Loucy (cell line): Measurements from ENCODE around the gene DTX1.

Source experiments
- CTCF ChIP-seq: fragments of 200-600 bp; sonication (generic); conservative IDR thresholded peaks from 2 replicates; pipeline ENCODE4 v1.5.1; 2014; ENCODE audit warnings: mild to moderate bottlenecking, antibody characterized with exemption, low read length
- EZH2phosphoT487 ChIP-seq: fragments of 200-600 bp; IDR thresholded peaks from 2 replicates; pipeline ENCODE4 v1.6.1; 2018; ENCODE audit warnings: antibody characterized with exemption, mild to moderate bottlenecking, moderate library complexity, borderline replicate concordance

DNA sequence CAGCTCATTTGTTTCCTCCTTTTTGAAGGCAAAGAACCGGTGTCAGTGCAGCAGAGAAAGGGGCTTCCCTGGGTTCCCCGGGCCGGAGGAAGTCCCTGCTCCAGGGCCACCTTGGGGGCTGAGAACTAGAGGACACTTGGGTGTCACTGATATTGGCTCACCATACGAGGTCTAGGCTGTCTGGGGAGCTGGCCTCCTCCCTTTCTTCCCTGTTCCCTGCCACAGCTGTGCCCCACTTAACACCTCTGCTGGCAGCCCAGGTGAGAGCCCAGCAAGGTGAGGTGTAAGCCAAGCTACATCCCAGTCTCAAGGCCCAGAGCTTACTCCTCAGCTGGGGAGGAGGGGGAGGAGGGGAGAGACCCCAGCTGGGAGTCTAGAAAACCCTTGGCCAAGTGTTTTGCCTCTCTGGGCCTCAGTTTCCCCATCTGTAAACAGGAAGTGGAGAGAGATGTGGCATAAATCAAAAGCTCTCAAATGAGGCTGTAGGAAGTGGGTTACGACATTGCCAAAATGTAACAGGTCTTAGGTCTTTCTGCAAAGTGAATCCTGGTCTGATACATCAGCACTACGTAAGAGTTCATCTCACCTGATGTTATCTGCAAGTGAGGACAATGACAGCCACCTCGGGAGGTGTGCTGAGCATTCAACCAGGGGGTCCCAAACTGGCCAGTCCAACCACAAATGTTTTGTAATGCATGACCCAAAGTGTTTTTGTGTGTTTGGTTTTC is 53.5 kb downstream of the DTX1 start:
- TF ChIP-seq CTCF = no peak
- TF ChIP-seq EZH2phosphoT487 = no peak
